Sigmoid colon (tissue), 4 donors: ENCODE measurements around the gene LDLRAD1.

Experiments
- EP300 ChIP-seq, 4 donors: sonication (generic); formaldehyde crosslinking; IDR thresholded peaks; one replicate each; pipeline ENCODE4 v1.6.1; 2017; ENCODE audit warnings: antibody characterized with exemption in 4 of 4
- POLR2A ChIP-seq, 2 donors: fragments of 450-650 bp; IDR thresholded peaks; one replicate each; pipeline ENCODE4 v1.6.1; 2016; ENCODE audit warnings: antibody characterized with exemption in 2 of 2, mild to moderate bottlenecking in 2 of 2, moderate library complexity in 2 of 2
- POLR2AphosphoS5 ChIP-seq, 4 donors: sonication (generic); formaldehyde crosslinking; IDR thresholded peaks; one replicate each; pipeline ENCODE4 v1.6.1; 2017; ENCODE audit warnings: antibody characterized with exemption in 4 of 4
- TF ChIP-seq, protein P1 (sequence below), 4 experiments: fragments of 450-650 bp in 3 of 4; fragments of 200-600 bp in 1 of 4; IDR thresholded peaks; one replicate each; pipeline ENCODE4 v1.5.1; 2016 to 2019; ENCODE audit warnings: antibody characterized with exemption in 4 of 4, mild to moderate bottlenecking in 3 of 4, moderate library complexity in 2 of 4

DNA sequence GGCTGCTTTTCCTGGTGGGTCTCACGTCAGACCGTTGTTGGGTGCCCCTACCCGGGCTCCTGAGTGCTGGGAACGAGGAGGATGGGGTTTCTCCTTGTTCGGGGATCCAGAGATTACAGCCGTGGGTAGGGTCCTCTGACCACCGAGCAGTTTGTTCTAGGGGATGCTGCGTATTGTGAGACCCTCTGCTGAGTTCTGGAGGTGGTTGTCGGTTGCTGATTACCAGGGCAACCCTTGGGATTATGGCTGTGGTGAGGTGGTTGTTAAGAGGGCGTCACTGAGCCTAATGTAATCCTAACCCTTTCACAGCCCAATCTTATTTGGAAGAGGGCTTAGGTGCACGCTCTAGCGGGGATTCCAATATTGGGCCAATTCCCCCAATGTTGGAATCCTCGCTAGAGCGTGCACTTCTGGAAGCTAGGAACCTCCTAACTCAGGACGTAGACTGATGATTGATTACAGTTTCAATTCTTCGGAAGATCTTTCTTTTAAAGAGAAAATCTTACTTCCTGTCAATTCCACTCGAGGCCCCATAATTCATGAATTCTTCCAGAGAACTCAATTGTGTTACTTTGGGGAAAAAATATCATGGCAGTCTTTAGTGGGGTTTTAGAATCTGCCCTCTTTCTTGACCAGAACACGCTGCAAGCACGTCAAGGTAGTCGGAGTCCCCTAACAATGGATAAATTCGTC is 35.9 kb upstream of the LDLRAD1 start:
- TF ChIP-seq, protein P1, sequence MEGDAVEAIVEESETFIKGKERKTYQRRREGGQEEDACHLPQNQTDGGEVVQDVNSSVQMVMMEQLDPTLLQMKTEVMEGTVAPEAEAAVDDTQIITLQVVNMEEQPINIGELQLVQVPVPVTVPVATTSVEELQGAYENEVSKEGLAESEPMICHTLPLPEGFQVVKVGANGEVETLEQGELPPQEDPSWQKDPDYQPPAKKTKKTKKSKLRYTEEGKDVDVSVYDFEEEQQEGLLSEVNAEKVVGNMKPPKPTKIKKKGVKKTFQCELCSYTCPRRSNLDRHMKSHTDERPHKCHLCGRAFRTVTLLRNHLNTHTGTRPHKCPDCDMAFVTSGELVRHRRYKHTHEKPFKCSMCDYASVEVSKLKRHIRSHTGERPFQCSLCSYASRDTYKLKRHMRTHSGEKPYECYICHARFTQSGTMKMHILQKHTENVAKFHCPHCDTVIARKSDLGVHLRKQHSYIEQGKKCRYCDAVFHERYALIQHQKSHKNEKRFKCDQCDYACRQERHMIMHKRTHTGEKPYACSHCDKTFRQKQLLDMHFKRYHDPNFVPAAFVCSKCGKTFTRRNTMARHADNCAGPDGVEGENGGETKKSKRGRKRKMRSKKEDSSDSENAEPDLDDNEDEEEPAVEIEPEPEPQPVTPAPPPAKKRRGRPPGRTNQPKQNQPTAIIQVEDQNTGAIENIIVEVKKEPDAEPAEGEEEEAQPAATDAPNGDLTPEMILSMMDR (IDR thresholded peaks at IDR 0.05): no peak
- TF ChIP-seq EP300 (IDR thresholded peaks at IDR 0.05): no peak
- no peak for TF ChIP-seq POLR2A (IDR thresholded peaks at IDR 0.05)
- no peak for TF ChIP-seq POLR2AphosphoS5 (IDR thresholded peaks at IDR 0.05)
